SK-N-SH treated with all-trans-retinoic acid at 6 μM for 48 hours (cell line): Measurements from ENCODE around the gene SAMD1.

Experiments
- ATAC-seq: fragments of 200-7000 bp; cut with Tn5 transposase; 3 replicates; pipeline ENCODE4 v1.9.1; 2020; ENCODE audit warnings: mild to moderate bottlenecking, moderate library complexity
- ARNTL ChIP-seq: fragments of 450-650 bp; formaldehyde crosslinking; IDR thresholded peaks from 2 replicates; pipeline ENCODE4 v1.5.0; 2020; ENCODE audit warnings: low read depth, mild to moderate bottlenecking, moderate library complexity, borderline replicate concordance
- BACH2 ChIP-seq: fragments of 250-450 bp; sonication (Bioruptor Pico); IDR thresholded peaks from 2 replicates; pipeline ENCODE4 v1.9.0; 2021; ENCODE audit warnings: mild to moderate bottlenecking, borderline replicate concordance
- CSDC2 ChIP-seq: fragments of 250-450 bp; sonication (Bioruptor Pico); IDR thresholded peaks from 2 replicates; pipeline ENCODE4 v1.5.0; 2020; ENCODE audit warnings: mild to moderate bottlenecking, moderate library complexity
- ESRRG ChIP-seq: fragments of 250-450 bp; sonication (Bioruptor Pico); IDR thresholded peaks from 2 replicates; pipeline ENCODE4 v1.6.1; 2021; ENCODE audit warnings: mild to moderate bottlenecking
- GLIS3 ChIP-seq: fragments of 250-450 bp; sonication (Bioruptor Pico); IDR thresholded peaks from 2 replicates; pipeline ENCODE4 v1.5.0; 2020; ENCODE audit warnings: mild to moderate bottlenecking, moderate library complexity
- ISL1 ChIP-seq: fragments of 250-450 bp; sonication (Bioruptor Pico); IDR thresholded peaks from 2 replicates; pipeline ENCODE4 v2.1.2; 2022; ENCODE audit warnings: mild to moderate bottlenecking, moderate library complexity
- OSR1 ChIP-seq: fragments of 250-450 bp; sonication (Bioruptor Pico); IDR thresholded peaks from 2 replicates; pipeline ENCODE4 v1.8.0; 2022; ENCODE audit warnings: moderate library complexity, mild to moderate bottlenecking, inconsistent platforms
- RARB ChIP-seq: fragments of 250-450 bp; sonication (Bioruptor Pico); IDR thresholded peaks from 2 replicates; pipeline ENCODE4 v1.8.0; 2021; ENCODE audit warnings: mild to moderate bottlenecking, moderate library complexity
- SNAI2 ChIP-seq: fragments of 250-450 bp; sonication (Bioruptor Pico); IDR thresholded peaks from 2 replicates; pipeline ENCODE4 v1.5.0; 2020; ENCODE audit warnings: mild to moderate bottlenecking, moderate library complexity
- TOX ChIP-seq: fragments of 250-450 bp; sonication (Bioruptor Pico); IDR thresholded peaks from 2 replicates; pipeline ENCODE4 v1.8.0; 2021; ENCODE audit warnings: mild to moderate bottlenecking, moderate library complexity, borderline replicate concordance
- TSHZ2 ChIP-seq: fragments of 250-450 bp; sonication (Bioruptor Pico); IDR thresholded peaks from 2 replicates; pipeline ENCODE4 v1.5.0; 2020; ENCODE audit warnings: mild to moderate bottlenecking, moderate library complexity
- ZC3H10 ChIP-seq: fragments of 250-450 bp; sonication (Bioruptor Pico); IDR thresholded peaks from 2 replicates; pipeline ENCODE4 v1.5.1; 2021; ENCODE audit warnings: mild to moderate bottlenecking, moderate library complexity
- ZFP3 ChIP-seq: fragments of 250-450 bp; sonication (Bioruptor Pico); IDR thresholded peaks from 2 replicates; pipeline ENCODE4 v1.5.0; 2020; ENCODE audit warnings: mild to moderate bottlenecking, moderate library complexity
- ZFP30 ChIP-seq: fragments of 450-650 bp; formaldehyde crosslinking; IDR thresholded peaks from 2 replicates; pipeline ENCODE4 v1.5.0; 2022; ENCODE audit warnings: mild to moderate bottlenecking, moderate library complexity
- ZNF565 ChIP-seq: fragments of 450-650 bp; formaldehyde crosslinking; conservative IDR thresholded peaks from 2 replicates; pipeline ENCODE4 v1.5.0; 2020; ENCODE audit warnings: low read depth, mild to moderate bottlenecking, moderate library complexity
- ZNF8 ChIP-seq: fragments of 450-650 bp; formaldehyde crosslinking; IDR thresholded peaks from 2 replicates; pipeline ENCODE4 v1.5.0; 2020; ENCODE audit warnings: mild to moderate bottlenecking, moderate library complexity
- TF ChIP-seq, protein P1 (sequence below): fragments of 250-450 bp; sonication (Bioruptor Pico); IDR thresholded peaks from 2 replicates; pipeline ENCODE4 v1.8.0; 2020; ENCODE audit warnings: mild to moderate bottlenecking, moderate library complexity, borderline replicate concordance
- TF ChIP-seq, protein P2 (sequence below): fragments of 250-450 bp; sonication (Bioruptor Pico); IDR thresholded peaks from 2 replicates; pipeline ENCODE4 v1.8.0; 2021; ENCODE audit warnings: low read depth, mild to moderate bottlenecking, moderate library complexity, borderline replicate concordance
- TF ChIP-seq, protein P3 (sequence below): fragments of 250-450 bp; sonication (Bioruptor Pico); IDR thresholded peaks from 2 replicates; pipeline ENCODE4 v1.5.1; 2021; ENCODE audit warnings: mild to moderate bottlenecking, moderate library complexity
- TF ChIP-seq, protein P4 (sequence below): fragments of 250-450 bp; sonication (Bioruptor Pico); IDR thresholded peaks from 2 replicates; pipeline ENCODE4 v1.5.1; 2020; ENCODE audit warnings: low read depth, mild to moderate bottlenecking, moderate library complexity

SAMD1 gene

GRCh38 chr19:14090509-14091080 is at the start of gene SAMD1:
Gene SAMD1 (minus strand): TSS chr19:14090751.
- TF ChIP-seq OSR1 (CRISPR knock-in tag) = no peak
- no peak for TF ChIP-seq ZC3H10 (CRISPR knock-in tag)
- TF ChIP-seq, protein P1, sequence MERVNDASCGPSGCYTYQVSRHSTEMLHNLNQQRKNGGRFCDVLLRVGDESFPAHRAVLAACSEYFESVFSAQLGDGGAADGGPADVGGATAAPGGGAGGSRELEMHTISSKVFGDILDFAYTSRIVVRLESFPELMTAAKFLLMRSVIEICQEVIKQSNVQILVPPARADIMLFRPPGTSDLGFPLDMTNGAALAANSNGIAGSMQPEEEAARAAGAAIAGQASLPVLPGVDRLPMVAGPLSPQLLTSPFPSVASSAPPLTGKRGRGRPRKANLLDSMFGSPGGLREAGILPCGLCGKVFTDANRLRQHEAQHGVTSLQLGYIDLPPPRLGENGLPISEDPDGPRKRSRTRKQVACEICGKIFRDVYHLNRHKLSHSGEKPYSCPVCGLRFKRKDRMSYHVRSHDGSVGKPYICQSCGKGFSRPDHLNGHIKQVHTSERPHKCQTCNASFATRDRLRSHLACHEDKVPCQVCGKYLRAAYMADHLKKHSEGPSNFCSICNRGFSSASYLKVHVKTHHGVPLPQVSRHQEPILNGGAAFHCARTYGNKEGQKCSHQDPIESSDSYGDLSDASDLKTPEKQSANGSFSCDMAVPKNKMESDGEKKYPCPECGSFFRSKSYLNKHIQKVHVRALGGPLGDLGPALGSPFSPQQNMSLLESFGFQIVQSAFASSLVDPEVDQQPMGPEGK (CRISPR knock-in tag) = no peak
- TF ChIP-seq, protein P2, sequence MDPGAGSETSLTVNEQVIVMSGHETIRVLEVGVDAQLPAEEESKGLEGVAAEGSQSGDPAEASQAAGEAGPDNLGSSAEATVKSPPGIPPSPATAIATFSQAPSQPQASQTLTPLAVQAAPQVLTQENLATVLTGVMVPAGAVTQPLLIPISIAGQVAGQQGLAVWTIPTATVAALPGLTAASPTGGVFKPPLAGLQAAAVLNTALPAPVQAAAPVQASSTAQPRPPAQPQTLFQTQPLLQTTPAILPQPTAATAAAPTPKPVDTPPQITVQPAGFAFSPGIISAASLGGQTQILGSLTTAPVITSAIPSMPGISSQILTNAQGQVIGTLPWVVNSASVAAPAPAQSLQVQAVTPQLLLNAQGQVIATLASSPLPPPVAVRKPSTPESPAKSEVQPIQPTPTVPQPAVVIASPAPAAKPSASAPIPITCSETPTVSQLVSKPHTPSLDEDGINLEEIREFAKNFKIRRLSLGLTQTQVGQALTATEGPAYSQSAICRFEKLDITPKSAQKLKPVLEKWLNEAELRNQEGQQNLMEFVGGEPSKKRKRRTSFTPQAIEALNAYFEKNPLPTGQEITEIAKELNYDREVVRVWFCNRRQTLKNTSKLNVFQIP (CRISPR knock-in tag) = no peak
- no peak for TF ChIP-seq CSDC2 (CRISPR knock-in tag)
- no peak for TF ChIP-seq ZNF8 (CRISPR knock-in tag)
- TF ChIP-seq GLIS3 = no peak
- no peak for TF ChIP-seq TSHZ2 (CRISPR knock-in tag)
- TF ChIP-seq SNAI2 = no peak
- TF ChIP-seq, protein P3, sequence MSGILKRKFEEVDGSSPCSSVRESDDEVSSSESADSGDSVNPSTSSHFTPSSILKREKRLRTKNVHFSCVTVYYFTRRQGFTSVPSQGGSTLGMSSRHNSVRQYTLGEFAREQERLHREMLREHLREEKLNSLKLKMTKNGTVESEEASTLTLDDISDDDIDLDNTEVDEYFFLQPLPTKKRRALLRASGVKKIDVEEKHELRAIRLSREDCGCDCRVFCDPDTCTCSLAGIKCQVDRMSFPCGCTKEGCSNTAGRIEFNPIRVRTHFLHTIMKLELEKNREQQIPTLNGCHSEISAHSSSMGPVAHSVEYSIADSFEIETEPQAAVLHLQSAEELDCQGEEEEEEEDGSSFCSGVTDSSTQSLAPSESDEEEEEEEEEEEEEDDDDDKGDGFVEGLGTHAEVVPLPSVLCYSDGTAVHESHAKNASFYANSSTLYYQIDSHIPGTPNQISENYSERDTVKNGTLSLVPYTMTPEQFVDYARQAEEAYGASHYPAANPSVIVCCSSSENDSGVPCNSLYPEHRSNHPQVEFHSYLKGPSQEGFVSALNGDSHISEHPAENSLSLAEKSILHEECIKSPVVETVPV (CRISPR knock-in tag) = no peak
- no peak for TF ChIP-seq ZFP30 (CRISPR knock-in tag)
- TF ChIP-seq RARB (CRISPR knock-in tag) = no peak
- no peak for TF ChIP-seq ESRRG (CRISPR knock-in tag)
- peak; percentile 23 for ATAC-seq

DNA sequence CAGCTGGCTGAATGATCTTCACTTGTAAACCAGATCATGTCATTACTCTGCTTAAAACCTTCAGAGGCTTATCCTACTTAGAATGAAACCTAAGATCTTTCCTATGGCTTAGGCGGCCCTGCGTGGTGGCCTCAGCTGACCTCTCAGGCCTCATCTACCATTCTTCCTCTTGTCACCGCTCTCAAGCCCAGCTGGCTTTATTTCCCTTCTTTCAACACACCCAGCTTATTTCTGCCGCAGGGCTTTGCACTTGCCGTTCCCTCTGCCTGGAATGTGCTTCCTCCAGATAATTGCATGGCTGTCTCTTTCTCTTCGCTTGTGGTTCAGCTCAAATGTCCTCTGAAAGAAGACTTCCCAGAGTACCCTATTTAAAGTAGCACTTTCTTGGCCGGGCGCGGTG is 49.4 kb upstream of the SAMD1 start:
- no peak for ATAC-seq
- TF ChIP-seq ZNF565 (CRISPR knock-in tag) (no peak), ZFP3 (no peak), ISL1 (no peak), ARNTL (no peak), GLIS3 (no peak), OSR1 (CRISPR knock-in tag) (no peak), ZNF8 (CRISPR knock-in tag) (no peak), BACH2 (no peak)
- TF ChIP-seq, protein P2 (CRISPR knock-in tag) = no peak

- no peak for ATAC-seq
- TF ChIP-seq, protein P4, sequence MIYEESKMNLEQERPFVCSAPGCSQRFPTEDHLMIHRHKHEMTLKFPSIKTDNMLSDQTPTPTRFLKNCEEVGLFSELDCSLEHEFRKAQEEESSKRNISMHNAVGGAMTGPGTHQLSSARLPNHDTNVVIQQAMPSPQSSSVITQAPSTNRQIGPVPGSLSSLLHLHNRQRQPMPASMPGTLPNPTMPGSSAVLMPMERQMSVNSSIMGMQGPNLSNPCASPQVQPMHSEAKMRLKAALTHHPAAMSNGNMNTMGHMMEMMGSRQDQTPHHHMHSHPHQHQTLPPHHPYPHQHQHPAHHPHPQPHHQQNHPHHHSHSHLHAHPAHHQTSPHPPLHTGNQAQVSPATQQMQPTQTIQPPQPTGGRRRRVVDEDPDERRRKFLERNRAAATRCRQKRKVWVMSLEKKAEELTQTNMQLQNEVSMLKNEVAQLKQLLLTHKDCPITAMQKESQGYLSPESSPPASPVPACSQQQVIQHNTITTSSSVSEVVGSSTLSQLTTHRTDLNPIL (CRISPR knock-in tag) = no peak
- TF ChIP-seq RARB (CRISPR knock-in tag) (no peak), GLIS3 (no peak), CSDC2 (CRISPR knock-in tag) (no peak), ISL1 (no peak), BACH2 (no peak), ARNTL (no peak), TOX (CRISPR knock-in tag) (no peak)
- TF ChIP-seq, protein P1 (CRISPR knock-in tag) = no peak
- TF ChIP-seq, all 23 proteins: peak for 0
Measured at GRCh38 chr19:14138576-14139265, 48.2 kb upstream of the SAMD1 start.
